ENCODE measurements around the gene DNAAF9. TPM values are rescaled to one million over a fixed set of nuclear protein-coding genes. Genes with fewer than 3 reads are reported as not detected.

The DNAAF9 gene
- total and polyA plus RNA-seq, 12 donors, result 6.4 to 32.2 (median 22.6) TPM

DNA sequence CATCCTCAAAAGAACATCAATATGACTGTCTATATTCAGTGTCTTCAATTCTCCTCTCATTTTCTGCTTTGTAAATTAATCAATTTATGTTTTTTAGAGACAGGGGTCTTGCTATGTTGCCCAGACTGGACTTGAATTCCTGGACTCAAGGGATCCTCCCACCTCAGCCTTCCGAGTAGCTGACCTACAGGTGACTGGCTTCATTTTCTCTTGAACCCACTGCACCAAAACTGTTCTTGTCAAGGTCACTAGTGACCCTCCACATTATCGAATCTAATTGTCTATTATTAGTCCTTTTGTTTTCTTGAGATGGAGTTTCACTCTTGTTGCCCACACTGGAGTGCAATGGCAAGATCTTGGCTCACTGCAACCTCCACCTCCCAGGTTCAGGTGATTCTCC, 3.7 kb downstream of the DNAAF9 start:
- DNase-seq, result no peak
- Histone ChIP-seq H3K9me3 (no peaks in the 10 kb centered on the region), H3K27ac (no peak overlapping the region), H3K4me3 (no peak overlapping the region), H3K4me1 (peaks cover 2 to 70% (median 50%) of the 10 kb centered on the region in 9 donors), H3K36me3 (no peaks in the 10 kb centered on the region), H3K27me3 (no peaks in the 10 kb centered on the region)
- ATAC-seq, result no peak
- 92 to 97% methylated on average over 2 of the region's 2 CpGs for WGBS, 2 donors
- intact Hi-C loops (cut with DNase I), result loop anchor here in 1 of 10 donors (10.0 kb wide), 1 partner anchor 49 kb away; no protein-coding TSS in a partner anchor
- TF ChIP-seq, protein P1, sequence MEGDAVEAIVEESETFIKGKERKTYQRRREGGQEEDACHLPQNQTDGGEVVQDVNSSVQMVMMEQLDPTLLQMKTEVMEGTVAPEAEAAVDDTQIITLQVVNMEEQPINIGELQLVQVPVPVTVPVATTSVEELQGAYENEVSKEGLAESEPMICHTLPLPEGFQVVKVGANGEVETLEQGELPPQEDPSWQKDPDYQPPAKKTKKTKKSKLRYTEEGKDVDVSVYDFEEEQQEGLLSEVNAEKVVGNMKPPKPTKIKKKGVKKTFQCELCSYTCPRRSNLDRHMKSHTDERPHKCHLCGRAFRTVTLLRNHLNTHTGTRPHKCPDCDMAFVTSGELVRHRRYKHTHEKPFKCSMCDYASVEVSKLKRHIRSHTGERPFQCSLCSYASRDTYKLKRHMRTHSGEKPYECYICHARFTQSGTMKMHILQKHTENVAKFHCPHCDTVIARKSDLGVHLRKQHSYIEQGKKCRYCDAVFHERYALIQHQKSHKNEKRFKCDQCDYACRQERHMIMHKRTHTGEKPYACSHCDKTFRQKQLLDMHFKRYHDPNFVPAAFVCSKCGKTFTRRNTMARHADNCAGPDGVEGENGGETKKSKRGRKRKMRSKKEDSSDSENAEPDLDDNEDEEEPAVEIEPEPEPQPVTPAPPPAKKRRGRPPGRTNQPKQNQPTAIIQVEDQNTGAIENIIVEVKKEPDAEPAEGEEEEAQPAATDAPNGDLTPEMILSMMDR (IDR thresholded peaks at IDR 0.05), result no peak

DNA sequence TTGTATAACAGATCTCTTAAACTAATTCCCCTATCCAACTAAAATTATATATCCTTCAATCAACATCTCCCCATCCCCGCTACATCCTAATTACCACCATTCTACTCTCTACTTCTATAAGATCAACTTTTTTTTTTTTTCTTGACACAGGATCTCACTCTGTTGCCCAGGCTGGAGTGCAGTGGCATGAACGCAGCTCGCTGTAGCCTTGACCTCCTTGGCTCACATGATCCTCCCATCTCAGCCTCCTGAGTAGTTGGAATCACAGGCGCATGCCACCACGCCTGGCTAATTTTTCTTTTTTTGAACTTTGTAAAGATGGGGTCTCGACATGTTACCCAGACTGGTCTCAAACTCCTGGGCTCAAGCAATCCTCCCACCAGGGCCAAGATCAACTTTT, 5.0 kb downstream of the DNAAF9 start:
- Histone ChIP-seq H3K4me3 (no peak overlapping the region), H3K27me3 (no peaks in the 10 kb centered on the region), H3K36me3 (no peaks in the 10 kb centered on the region), H3K27ac (no peak overlapping the region), H3K9me3 (no peaks in the 10 kb centered on the region), H3K4me1 (peaks cover 6 to 78% (median 56%) of the 10 kb centered on the region in 9 donors)
- DNase-seq (no peak), ATAC-seq (no peak)
- TF ChIP-seq, protein P1 (IDR thresholded peaks at IDR 0.05), result no peak
- intact Hi-C loops (cut with DNase I), result loop anchor here in 1 of 10 donors (10.0 kb wide), 1 partner anchor 48 kb away; no protein-coding TSS in a partner anchor
- 93 to 98% methylated on average over 6 of the region's 6 CpGs for whole genome bisulfite sequencing, 2 donors

DNA sequence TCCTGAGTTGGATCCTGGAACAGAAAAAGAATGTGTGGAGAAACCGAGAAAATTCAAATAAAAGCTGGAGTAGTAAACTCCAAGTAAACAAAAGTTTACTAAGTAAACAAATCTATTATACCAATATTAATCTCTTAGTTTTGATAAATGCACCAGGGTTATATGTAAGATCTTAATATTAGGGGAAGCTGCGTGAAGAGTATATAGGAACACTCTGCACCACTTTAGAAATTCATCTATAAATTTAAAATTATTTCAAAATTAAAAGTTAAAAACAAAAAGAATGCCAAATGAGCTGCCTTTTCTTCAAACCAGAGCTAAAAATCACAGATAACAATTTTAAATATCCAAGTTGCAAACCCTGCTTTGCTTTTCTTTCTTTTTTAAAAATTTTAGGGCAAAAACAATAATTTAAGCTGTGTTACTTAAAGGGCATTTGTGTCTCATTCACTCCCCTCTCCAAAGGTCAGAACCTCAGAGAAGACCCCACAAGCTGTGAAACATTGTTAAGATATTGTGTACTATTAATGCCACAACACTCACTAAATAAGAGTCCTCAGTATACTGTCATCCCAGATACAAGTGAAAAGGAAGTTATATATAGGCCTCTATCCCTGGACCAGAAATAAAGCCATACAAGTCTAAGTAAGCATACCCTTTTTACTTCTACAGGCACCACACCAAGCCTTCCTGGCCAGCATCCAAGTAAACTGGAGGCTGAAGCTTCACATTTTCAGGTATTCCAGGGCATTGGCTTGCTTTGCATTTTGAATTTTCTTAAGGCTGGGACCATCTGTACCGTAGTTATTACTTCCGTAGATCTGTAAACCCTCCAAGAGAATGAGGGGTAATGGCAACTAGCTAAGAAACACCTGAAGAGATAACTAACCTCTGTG, 7.0 kb downstream of the DNAAF9 start:
- 88 to 89% methylated on average over 4 of the region's 4 CpGs for WGBS, 2 donors
- no peaks in the 10 kb centered on the region for H3K27me3 ChIP-seq
- peaks cover 6 to 69% (median 44%) of the 10 kb centered on the region in 9 donors for H3K4me1 ChIP-seq
- peaks cover 0 to 10% (median 0%) of the 10 kb centered on the region in 11 donors for H3K9me3 ChIP-seq
- no peak for DNase-seq
- no peak overlapping the region for H3K4me3 ChIP-seq
- TF ChIP-seq, protein P1 (IDR thresholded peaks at IDR 0.05), result no peak
- peak overlapping the region in 7 of 10 donors; percentile 13 to 79 (median 54) for H3K27ac ChIP-seq
- peak in 6 of 8 donors; percentile 32 to 61 (median 50) for ATAC-seq
- no peaks in the 10 kb centered on the region for H3K36me3 ChIP-seq
- intact Hi-C loops (cut with DNase I), result loop anchor here in 1 of 10 donors (10.0 kb wide), 1 partner anchor 46 kb away; no protein-coding TSS in a partner anchor

DNA sequence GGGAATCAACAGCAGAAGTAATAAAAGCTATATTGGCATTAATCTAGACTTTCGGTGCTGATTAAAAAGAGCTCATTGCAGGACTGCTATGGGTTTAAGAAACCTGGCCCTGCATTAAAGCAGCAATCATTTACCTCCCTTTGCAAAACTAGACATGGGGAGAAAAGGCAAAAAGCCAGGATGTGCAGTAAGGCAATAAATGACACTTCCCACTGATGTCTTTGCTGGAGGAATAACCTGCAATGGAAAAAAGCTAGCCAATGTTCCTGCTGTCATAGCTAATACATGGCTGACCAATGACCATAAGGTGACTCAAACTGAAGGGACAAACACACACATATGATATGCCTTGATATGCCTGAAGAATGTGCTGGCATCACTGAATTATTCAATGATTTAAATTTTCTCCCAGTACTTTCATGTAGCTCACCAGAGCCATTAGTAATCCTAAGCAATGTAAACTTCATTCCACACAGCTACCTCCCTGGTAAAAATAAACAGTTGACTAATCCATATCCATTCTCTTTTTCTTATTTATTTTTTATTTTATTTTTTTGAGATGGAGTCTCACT, 8.7 kb downstream of the DNAAF9 start:
- peaks cover 0 to 12% (median 0%) of the 10 kb centered on the region in 11 donors for H3K9me3 ChIP-seq
- ATAC-seq, result no peak
- TF ChIP-seq, protein P1 (IDR thresholded peaks at IDR 0.05), result no peak
- H3K4me3 ChIP-seq, result no peak overlapping the region
- no peaks in the 10 kb centered on the region for H3K36me3 ChIP-seq
- intact Hi-C loops (cut with DNase I), result no loop called here
- peak overlapping the region in 1 of 10 donors; percentile 79 for H3K27ac ChIP-seq
- H3K4me1 ChIP-seq, result peaks cover 6 to 54% (median 40%) of the 10 kb centered on the region in 9 donors
- DNase-seq, result no peak
- no peaks in the 10 kb centered on the region for H3K27me3 ChIP-seq
- WGBS, 2 donors, result 70% methylated on average over 1 of the region's 1 CpG
